Measurements from ENCODE around the gene PAPPA. TPM values are rescaled to one million over a fixed set of nuclear protein-coding genes. Genes with fewer than 3 reads are reported as not detected.
A peak's percentile ranks its signal among the peaks of the same experiment; 100 is the strongest.

The PAPPA gene
- total RNA-seq, 1 donor from 2014 or later: 219 TPM

- Mint-ChIP-seq H3K9me3 (ENCODE audit: low read depth) (no peaks in the 10 kb centered on the region), H3K27me3 (ENCODE audit: low read depth) (no peaks in the 10 kb centered on the region), H3K4me3 (ENCODE audit: unreplicated experiment) (no peak overlapping the region), H3K36me3 (ENCODE audit: low read depth) (peaks cover 51% of the 10 kb centered on the region), H3K4me1 (ENCODE audit: low read depth) (peaks cover 29% of the 10 kb centered on the region), H3K27ac (ENCODE audit: unreplicated experiment) (peak overlapping the region; percentile 53)
- DNase-seq (ENCODE audit: low spot score): no peak
- no peak for TF ChIP-seq CTCF (IDR thresholded peaks at IDR 0.05)
These were observed 60.1 kb downstream of the PAPPA start for GRCh38 chr9:116213693-116214047.

- Mint-ChIP-seq H3K4me3 (ENCODE audit: unreplicated experiment) (no peak overlapping the region), H3K36me3 (ENCODE audit: low read depth) (peaks cover 55% of the 10 kb centered on the region), H3K27me3 (ENCODE audit: low read depth) (no peaks in the 10 kb centered on the region), H3K27ac (ENCODE audit: unreplicated experiment) (no peak overlapping the region), H3K4me1 (ENCODE audit: low read depth) (peaks cover 5% of the 10 kb centered on the region), H3K9me3 (ENCODE audit: low read depth) (no peaks in the 10 kb centered on the region)
- no peak for DNase-seq (ENCODE audit: low spot score)
- TF ChIP-seq CTCF (IDR thresholded peaks at IDR 0.05): no peak
These were observed 64.8 kb downstream of the PAPPA start for GRCh38 chr9:116218399-116218798.

GRCh38 chr9:116219686-116220085 lies 66.1 kb downstream of the PAPPA start:
- H3K27me3 Mint-ChIP-seq (ENCODE audit: low read depth): no peaks in the 10 kb centered on the region
- no peak overlapping the region for H3K27ac Mint-ChIP-seq (ENCODE audit: unreplicated experiment)
- peaks cover 8% of the 10 kb centered on the region for H3K4me1 Mint-ChIP-seq (ENCODE audit: low read depth)
- H3K36me3 Mint-ChIP-seq (ENCODE audit: low read depth): peaks cover 57% of the 10 kb centered on the region
- no peak overlapping the region for H3K4me3 Mint-ChIP-seq (ENCODE audit: unreplicated experiment)
- H3K9me3 Mint-ChIP-seq (ENCODE audit: low read depth): no peaks in the 10 kb centered on the region
- TF ChIP-seq CTCF (IDR thresholded peaks at IDR 0.05): no peak
- no peak for DNase-seq (ENCODE audit: low spot score)

GRCh38 chr9:116223926-116224325 lies 70.3 kb downstream of the PAPPA start:
- H3K4me1 Mint-ChIP-seq (ENCODE audit: low read depth): peaks cover 19% of the 10 kb centered on the region
- peaks cover 57% of the 10 kb centered on the region for H3K36me3 Mint-ChIP-seq (ENCODE audit: low read depth)
- no peak overlapping the region for H3K27ac Mint-ChIP-seq (ENCODE audit: unreplicated experiment)
- no peak for DNase-seq (ENCODE audit: low spot score)
- H3K27me3 Mint-ChIP-seq (ENCODE audit: low read depth): no peaks in the 10 kb centered on the region
- H3K9me3 Mint-ChIP-seq (ENCODE audit: low read depth): no peaks in the 10 kb centered on the region
- H3K4me3 Mint-ChIP-seq (ENCODE audit: unreplicated experiment): no peak overlapping the region
- TF ChIP-seq CTCF (IDR thresholded peaks at IDR 0.05): no peak

- no peak for DNase-seq (ENCODE audit: low spot score)
- Mint-ChIP-seq H3K4me1 (ENCODE audit: low read depth) (peaks cover 65% of the 10 kb centered on the region), H3K27ac (ENCODE audit: unreplicated experiment) (peak overlapping the region; percentile 58), H3K36me3 (ENCODE audit: low read depth) (peaks cover 45% of the 10 kb centered on the region), H3K4me3 (ENCODE audit: unreplicated experiment) (no peak overlapping the region), H3K9me3 (ENCODE audit: low read depth) (no peaks in the 10 kb centered on the region), H3K27me3 (ENCODE audit: low read depth) (no peaks in the 10 kb centered on the region)
- no peak for TF ChIP-seq CTCF (IDR thresholded peaks at IDR 0.05)
These were observed 76.6 kb downstream of the PAPPA start for GRCh38 chr9:116230051-116230632.
